Measurements from ENCODE around the gene STK10.

The STK10 gene

DNA sequence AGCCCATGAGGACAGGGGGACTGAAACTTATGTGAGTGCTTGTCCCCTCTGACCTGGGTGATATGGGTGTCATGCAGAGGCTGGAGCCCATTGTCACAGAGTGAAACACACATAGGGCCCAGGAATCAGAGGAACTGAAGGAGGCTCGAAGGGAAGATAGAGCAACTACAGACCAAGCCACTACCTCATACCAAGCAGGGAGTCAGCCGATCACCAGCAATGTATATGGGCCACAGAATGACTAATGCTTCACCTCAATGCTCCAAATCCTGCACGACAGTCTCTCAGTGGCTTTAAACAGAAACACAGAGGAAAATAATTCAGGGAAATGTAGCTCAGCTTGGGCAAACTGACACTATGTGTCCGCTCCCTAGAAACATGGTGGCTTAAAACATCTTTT lies 172.7 kb downstream of the STK10 start:
- Histone ChIP-seq H3K9me3 (no peaks in the 10 kb centered on the region), H3K4me3 (ENCODE audit: low read depth, low read length) (no peak overlapping the region), H3K27me3 (no peaks in the 10 kb centered on the region), H3K36me3 (no peaks in the 10 kb centered on the region), H3K4me1 (no peaks in the 10 kb centered on the region)
- TF ChIP-seq, protein P1, sequence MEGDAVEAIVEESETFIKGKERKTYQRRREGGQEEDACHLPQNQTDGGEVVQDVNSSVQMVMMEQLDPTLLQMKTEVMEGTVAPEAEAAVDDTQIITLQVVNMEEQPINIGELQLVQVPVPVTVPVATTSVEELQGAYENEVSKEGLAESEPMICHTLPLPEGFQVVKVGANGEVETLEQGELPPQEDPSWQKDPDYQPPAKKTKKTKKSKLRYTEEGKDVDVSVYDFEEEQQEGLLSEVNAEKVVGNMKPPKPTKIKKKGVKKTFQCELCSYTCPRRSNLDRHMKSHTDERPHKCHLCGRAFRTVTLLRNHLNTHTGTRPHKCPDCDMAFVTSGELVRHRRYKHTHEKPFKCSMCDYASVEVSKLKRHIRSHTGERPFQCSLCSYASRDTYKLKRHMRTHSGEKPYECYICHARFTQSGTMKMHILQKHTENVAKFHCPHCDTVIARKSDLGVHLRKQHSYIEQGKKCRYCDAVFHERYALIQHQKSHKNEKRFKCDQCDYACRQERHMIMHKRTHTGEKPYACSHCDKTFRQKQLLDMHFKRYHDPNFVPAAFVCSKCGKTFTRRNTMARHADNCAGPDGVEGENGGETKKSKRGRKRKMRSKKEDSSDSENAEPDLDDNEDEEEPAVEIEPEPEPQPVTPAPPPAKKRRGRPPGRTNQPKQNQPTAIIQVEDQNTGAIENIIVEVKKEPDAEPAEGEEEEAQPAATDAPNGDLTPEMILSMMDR (IDR thresholded peaks at IDR 0.05; ENCODE audit: low read depth, low read length): no peak
- no peak for DNase-seq

DNA sequence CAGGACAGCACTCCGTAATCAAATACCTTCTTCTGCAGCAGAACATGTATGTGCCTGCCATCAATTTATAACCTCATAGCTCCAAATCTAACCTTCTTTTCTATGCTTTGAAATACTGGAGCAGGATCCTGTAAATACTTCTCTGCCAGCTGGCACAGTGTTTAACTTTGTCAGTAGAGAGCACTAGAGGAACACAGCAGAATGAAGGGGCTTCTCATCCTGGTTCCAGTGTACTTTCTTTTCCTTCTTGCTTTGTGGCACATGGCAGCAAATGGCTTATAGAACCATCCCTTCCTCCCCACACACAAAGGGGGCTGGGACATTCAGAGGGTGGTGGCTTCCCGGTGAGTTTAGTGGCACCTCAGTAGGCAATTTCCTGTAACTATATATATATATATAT lies 177.7 kb downstream of the STK10 start:
- Histone ChIP-seq H3K27me3 (no peaks in the 10 kb centered on the region), H3K4me3 (ENCODE audit: low read depth, low read length) (no peak overlapping the region), H3K9me3 (no peaks in the 10 kb centered on the region), H3K36me3 (no peaks in the 10 kb centered on the region), H3K4me1 (no peaks in the 10 kb centered on the region)
- TF ChIP-seq, protein P1 (IDR thresholded peaks at IDR 0.05; ENCODE audit: low read depth, low read length): peak; percentile 49
- no peak for DNase-seq

DNA sequence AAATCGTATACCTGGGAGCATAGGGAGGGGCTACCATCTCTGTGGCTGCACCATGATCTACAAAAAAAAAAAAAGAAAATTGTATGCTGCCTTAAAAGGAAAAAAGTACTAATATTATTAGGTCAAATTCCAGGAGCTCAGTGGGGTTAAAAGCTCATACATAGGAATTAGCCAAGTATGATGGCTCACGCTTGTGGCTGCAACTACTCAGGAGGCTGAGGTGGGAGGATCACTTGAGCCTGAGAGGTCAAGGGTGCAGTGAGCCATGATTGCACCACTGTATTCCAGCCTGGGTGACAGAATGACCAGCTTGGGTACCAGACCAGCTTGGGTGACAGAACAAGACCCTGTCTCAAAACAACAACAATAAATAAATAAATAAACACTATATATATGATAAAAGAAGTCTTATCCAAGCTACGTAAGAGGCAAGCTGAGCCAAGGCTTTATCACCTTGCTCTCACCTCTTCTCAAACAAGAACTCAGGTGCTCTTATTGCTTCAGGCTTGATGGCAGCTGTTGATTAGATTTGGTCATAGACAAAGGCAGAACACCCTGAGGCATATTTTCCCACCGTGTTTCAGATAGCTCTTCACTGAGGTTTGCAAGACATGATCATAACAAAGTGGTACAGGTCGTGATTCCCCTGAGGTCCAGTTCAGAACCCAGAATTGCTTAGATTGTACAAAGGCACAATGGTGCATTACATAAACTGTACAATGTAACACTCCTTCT lies 178.3 kb downstream of the STK10 start:
- no peak for DNase-seq
- Histone ChIP-seq H3K4me3 (ENCODE audit: low read depth, low read length) (no peak overlapping the region), H3K9me3 (no peaks in the 10 kb centered on the region), H3K4me1 (no peaks in the 10 kb centered on the region), H3K36me3 (no peaks in the 10 kb centered on the region), H3K27me3 (no peaks in the 10 kb centered on the region)
- TF ChIP-seq, protein P1 (IDR thresholded peaks at IDR 0.05; ENCODE audit: low read depth, low read length): no peak

DNA sequence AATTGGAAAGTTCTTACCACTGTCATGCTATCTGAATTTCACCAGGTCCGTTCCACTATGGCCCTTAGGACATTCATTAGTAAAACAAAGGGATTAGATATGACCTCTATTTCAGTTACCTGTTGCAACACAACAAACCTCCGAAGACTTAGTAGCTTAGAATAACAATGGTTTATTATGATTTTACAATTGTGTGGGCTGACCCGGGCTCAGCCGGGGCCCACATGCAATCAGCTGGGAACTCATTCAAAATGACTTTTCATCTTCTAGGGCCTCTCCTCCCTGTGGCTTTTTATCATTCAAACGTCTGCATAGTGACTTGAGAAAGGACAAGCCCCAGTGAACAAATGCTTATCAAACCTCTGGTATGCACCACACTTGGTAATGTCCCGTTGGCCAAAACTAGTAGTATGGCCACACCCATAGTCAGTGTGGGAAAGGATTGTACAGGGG lies 179.3 kb downstream of the STK10 start:
- Histone ChIP-seq H3K4me3 (ENCODE audit: low read depth, low read length) (no peak overlapping the region), H3K9me3 (no peaks in the 10 kb centered on the region), H3K4me1 (peaks cover under 1% of the 10 kb centered on the region; the same call in 1 of the 2 replicates), H3K27me3 (no peaks in the 10 kb centered on the region), H3K36me3 (no peaks in the 10 kb centered on the region)
- TF ChIP-seq, protein P1 (IDR thresholded peaks at IDR 0.05; ENCODE audit: low read depth, low read length): no peak
- no peak for DNase-seq

DNA sequence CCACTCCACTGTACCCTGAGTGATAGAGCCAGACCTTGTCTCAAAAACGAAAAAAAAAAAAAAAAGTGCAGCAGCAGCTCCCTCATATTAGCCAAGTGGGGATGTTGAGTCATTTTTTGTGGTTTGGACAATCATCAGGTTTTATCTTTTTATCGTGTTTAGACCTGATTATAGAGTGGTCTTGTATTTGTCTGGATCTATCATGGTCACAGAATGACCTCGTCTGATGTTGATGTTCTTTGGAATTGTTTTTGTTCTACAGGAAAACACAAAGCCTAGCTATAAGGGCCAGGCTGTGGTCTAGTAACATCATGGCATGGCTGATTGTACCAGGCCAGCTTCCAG lies 179.9 kb downstream of the STK10 start:
- Histone ChIP-seq H3K4me1 (peaks cover 6% of the 10 kb centered on the region), H3K36me3 (no peaks in the 10 kb centered on the region), H3K27me3 (no peaks in the 10 kb centered on the region), H3K4me3 (ENCODE audit: low read depth, low read length) (no peak overlapping the region), H3K9me3 (no peaks in the 10 kb centered on the region)
- DNase-seq: no peak
- TF ChIP-seq, protein P1 (IDR thresholded peaks at IDR 0.05; ENCODE audit: low read depth, low read length): no peak
